Measurements from ENCODE around the gene FBXL14.

- TF ChIP-seq POLR2A (IDR thresholded peaks at IDR 0.05; ENCODE audit: extremely low read depth, insufficient read length) (no peak), MYC (IDR thresholded peaks at IDR 0.05; ENCODE audit: low read depth, low read length) (no peak), CTCF (IDR thresholded peaks at IDR 0.05; ENCODE audit: low read depth, low read length) (no peak), MAX (IDR thresholded peaks at IDR 0.05; ENCODE audit: low read depth, low read length) (no peak)
Measured at GRCh38 chr12:1640328-1641234, 46.2 kb upstream of the FBXL14 start.
